Natural killer cell (primary cell): ENCODE data around the gene SECISBP2. TPM values are rescaled to one million over a fixed set of nuclear protein-coding genes. Genes with fewer than 3 reads are reported as not detected.
A peak's percentile ranks its signal among the peaks of the same experiment; 100 is the strongest.
"Not testable (repeated sequence)": the region's sequence is repeated elsewhere in the genome, so short reads cannot be mapped to it uniquely, and the experiment has no call there.

Source experiments
- ATAC-seq, 3 donors: fragments of 150-1000 bp in 2 of 3; fragments of 200-7000 bp in 1 of 3; cut with Tn5 transposase; 1 replicate in 1 of 3; 2 replicates in 2 of 3; pipeline ENCODE4 v1.10.0; 2021; ENCODE audit warnings: mild to moderate bottlenecking in 2 of 3, moderate library complexity in 2 of 3
- DNase-seq, 2 donors: peaks; one replicate each; pipeline versions ENCODE4 v3.0.0 to v3.0.0-alpha.2; 2013 to 2021; ENCODE audit warnings: mixed read lengths in 1 of 2
- H3K27ac ChIP-seq: one replicate; pipeline ENCODE4 v1.5.1; 2013; ENCODE audit warnings: mild to moderate bottlenecking, low read length
- H3K27me3 ChIP-seq: one replicate; pipeline ENCODE4 v1.6.1; 2013; ENCODE audit warnings: low read length; ENCODE audit not compliant: control insufficient read depth, insufficient read depth
- H3K36me3 ChIP-seq: one replicate; pipeline ENCODE4 v1.6.1; 2013; ENCODE audit warnings: low read length; ENCODE audit not compliant: control insufficient read depth, insufficient read depth
- H3K4me1 ChIP-seq: one replicate; pipeline ENCODE4 v1.6.1; 2013; ENCODE audit warnings: low read length; ENCODE audit not compliant: control insufficient read depth, insufficient read depth
- H3K4me3 ChIP-seq: one replicate; pipeline ENCODE4 v1.5.1; 2013; ENCODE audit warnings: low read length
- H3K9me3 ChIP-seq: one replicate; pipeline ENCODE4 v1.6.1; 2013; ENCODE audit warnings: low read length; ENCODE audit not compliant: control insufficient read depth, insufficient read depth
- H3K27ac Mint-ChIP-seq, 2 donors: one replicate each; pipeline ENCODE4 v1.8.0; 2022; ENCODE audit warnings: mild to moderate bottlenecking in 2 of 2, mixed read lengths in 2 of 2, moderate library complexity in 1 of 2
- H3K27me3 Mint-ChIP-seq, 2 donors: one replicate each; pipeline ENCODE4 v1.8.0; 2022; ENCODE audit warnings: low read depth in 2 of 2, mixed read lengths in 2 of 2
- H3K36me3 Mint-ChIP-seq: one replicate; pipeline ENCODE4 v1.8.0; 2022; ENCODE audit warnings: mixed read lengths
- H3K4me1 Mint-ChIP-seq, 2 donors: one replicate each; pipeline ENCODE4 v1.8.0; 2022; ENCODE audit warnings: mixed read lengths in 2 of 2
- H3K4me3 Mint-ChIP-seq: one replicate; pipeline ENCODE4 v1.8.0; 2022; ENCODE audit warnings: mild to moderate bottlenecking, moderate library complexity, mixed read lengths
- H3K9me3 Mint-ChIP-seq, 2 donors: one replicate each; pipeline ENCODE4 v1.8.0; 2022; ENCODE audit warnings: mixed read lengths in 2 of 2
- WGBS: methylation state at CpG from one replicate; pipeline ENCODE4 v1.1.7; 2013; ENCODE audit warnings: missing lambda C conversion rate; ENCODE audit not compliant: insufficient coverage; 5-methylcytosine and 5-hydroxymethylcytosine counted together
- intact Hi-C: fragments of 100-400 bp; cut with micrococcal nuclease; formaldehyde crosslinking; loops from one replicate; pipeline ENCODE4 v1.14.2; 2022
- total RNA-seq, 4 donors: library from RNA; stranded (reverse); fragments of 120-200 nt in 1 of 4; gene quantifications; one replicate each; pipeline versions ENCODE4 v1.2.3 to v1.2.4, GENCODE V29; 2013 to 2022
- TF ChIP-seq, protein P1 (sequence below): fragments of 200-600 bp; IDR thresholded peaks from one replicate; pipeline ENCODE4 v1.8.0; 2022; ENCODE audit warnings: antibody characterized with exemption

The SECISBP2 gene
- total RNA-seq, 3 donors from 2014 or later (not counting 1 experiment from before 2014, with no cell fraction given) = 79.5 to 95.8 (median 88.7) TPM

- WGBS = 35% methylated on average over 3 of the region's 5 CpGs
- ATAC-seq (peak in 1 of 3 donors; percentile 54), DNase-seq (peak in 1 of 2 donors; percentile 61)
- H3K9me3 Mint-ChIP-seq = peaks cover 0 to 2% of the 10 kb centered on the region in 2 donors
- TF ChIP-seq, protein P1, sequence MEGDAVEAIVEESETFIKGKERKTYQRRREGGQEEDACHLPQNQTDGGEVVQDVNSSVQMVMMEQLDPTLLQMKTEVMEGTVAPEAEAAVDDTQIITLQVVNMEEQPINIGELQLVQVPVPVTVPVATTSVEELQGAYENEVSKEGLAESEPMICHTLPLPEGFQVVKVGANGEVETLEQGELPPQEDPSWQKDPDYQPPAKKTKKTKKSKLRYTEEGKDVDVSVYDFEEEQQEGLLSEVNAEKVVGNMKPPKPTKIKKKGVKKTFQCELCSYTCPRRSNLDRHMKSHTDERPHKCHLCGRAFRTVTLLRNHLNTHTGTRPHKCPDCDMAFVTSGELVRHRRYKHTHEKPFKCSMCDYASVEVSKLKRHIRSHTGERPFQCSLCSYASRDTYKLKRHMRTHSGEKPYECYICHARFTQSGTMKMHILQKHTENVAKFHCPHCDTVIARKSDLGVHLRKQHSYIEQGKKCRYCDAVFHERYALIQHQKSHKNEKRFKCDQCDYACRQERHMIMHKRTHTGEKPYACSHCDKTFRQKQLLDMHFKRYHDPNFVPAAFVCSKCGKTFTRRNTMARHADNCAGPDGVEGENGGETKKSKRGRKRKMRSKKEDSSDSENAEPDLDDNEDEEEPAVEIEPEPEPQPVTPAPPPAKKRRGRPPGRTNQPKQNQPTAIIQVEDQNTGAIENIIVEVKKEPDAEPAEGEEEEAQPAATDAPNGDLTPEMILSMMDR = peak; percentile 82
- H3K4me3 Mint-ChIP-seq = no peak overlapping the region
- Histone ChIP-seq H3K27me3 (no peaks in the 10 kb centered on the region), H3K36me3 (no peaks in the 10 kb centered on the region), H3K4me3 (no peak overlapping the region), H3K9me3 (peaks cover 9% of the 10 kb centered on the region), H3K27ac (no peak overlapping the region), H3K4me1 (peaks cover 9% of the 10 kb centered on the region)
- H3K27ac Mint-ChIP-seq = no peak overlapping the region
- peaks cover 0 to under 1% of the 10 kb centered on the region in 2 donors for H3K27me3 Mint-ChIP-seq
- intact Hi-C loops = loop anchor here (2.0 kb wide), 1 partner anchor 686 kb away; no protein-coding TSS in a partner anchor
- peaks cover 7% of the 10 kb centered on the region for H3K36me3 Mint-ChIP-seq
- peaks cover 0 to 12% of the 10 kb centered on the region in 2 donors for H3K4me1 Mint-ChIP-seq
Measured at GRCh38 chr9:89278997-89279739, 39.1 kb upstream of the SECISBP2 start.

DNA sequence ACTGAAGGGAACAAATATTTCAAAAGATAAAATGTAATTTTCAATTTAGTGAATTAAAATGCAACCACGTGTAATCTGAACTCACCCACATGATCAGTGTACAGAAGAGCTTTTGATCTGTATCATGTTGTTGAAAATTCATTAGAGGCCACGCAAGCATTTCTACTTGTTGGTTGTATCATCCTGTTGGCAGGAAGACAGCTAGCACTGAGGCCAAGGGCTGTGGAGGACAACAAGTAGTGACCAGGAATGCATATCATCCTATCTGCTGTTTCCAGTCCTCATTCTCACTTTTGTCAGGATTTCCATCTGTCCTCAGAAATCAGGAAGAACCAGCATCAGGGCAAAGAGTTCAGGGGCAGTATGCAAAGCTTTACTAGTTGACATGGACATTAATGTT is 37.2 kb upstream of the SECISBP2 start:
- DNase-seq (no peak), ATAC-seq (no peak)
- H3K9me3 ChIP-seq = no peaks in the 10 kb centered on the region
- H3K4me1 ChIP-seq = peaks cover 9% of the 10 kb centered on the region
- no peaks in the 10 kb centered on the region for H3K27me3 ChIP-seq
- 90% methylated on average over 2 of the region's 2 CpGs for WGBS
- H3K36me3 Mint-ChIP-seq = no peaks in the 10 kb centered on the region
- intact Hi-C loops = no loop called here
- TF ChIP-seq, protein P1 = no peak
- peaks cover 0 to 12% of the 10 kb centered on the region in 2 donors for H3K4me1 Mint-ChIP-seq
- H3K27ac Mint-ChIP-seq = peak overlapping the region in 1 of 2 donors; percentile 11
- H3K27me3 Mint-ChIP-seq = no peaks in the 10 kb centered on the region
- no peak overlapping the region for H3K4me3 ChIP-seq
- no peaks in the 10 kb centered on the region for H3K36me3 ChIP-seq
- no peak overlapping the region for H3K27ac ChIP-seq
- H3K9me3 Mint-ChIP-seq = no peaks in the 10 kb centered on the region
- peak overlapping the region; percentile 58 for H3K4me3 Mint-ChIP-seq

- H3K36me3 ChIP-seq, H3K36me3 Mint-ChIP-seq, H3K4me1 Mint-ChIP-seq, H3K9me3 ChIP-seq, H3K27me3 Mint-ChIP-seq, H3K4me1 ChIP-seq, H3K27me3 ChIP-seq, H3K27ac Mint-ChIP-seq, intact Hi-C loops, H3K4me3 ChIP-seq, H3K27ac ChIP-seq, H3K9me3 Mint-ChIP-seq, DNase-seq: not testable (repeated sequence)
- peak overlapping the region; percentile 81 for H3K4me3 Mint-ChIP-seq
- ATAC-seq = peak in 2 of 3 donors; percentile 50 to 65
- WGBS = 57% methylated on average over 42 of the region's 42 CpGs
Measured at GRCh38 chr9:89282248-89282968, 35.9 kb upstream of the SECISBP2 start.

DNA sequence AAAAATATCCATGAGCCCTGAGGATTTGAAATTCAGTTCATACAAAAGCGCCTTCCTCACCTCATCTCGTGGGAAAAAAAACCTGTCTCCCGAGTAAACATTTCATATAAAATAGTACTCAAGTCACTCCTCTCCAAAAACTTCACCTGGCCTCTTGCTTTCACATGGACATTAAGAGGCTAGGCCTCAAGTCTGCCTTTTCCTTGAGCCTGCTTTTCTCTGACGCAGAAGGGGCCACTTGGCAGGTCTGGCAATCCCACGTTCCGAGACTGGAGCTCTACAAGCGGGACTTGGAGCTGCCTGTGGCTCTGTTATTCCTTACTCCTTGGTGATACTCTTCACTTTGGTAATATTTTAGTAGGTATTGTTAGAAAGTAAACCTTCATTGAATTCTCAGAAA is 34.2 kb upstream of the SECISBP2 start:
- no peaks in the 10 kb centered on the region for H3K36me3 Mint-ChIP-seq
- intact Hi-C loops = no loop called here
- H3K27ac ChIP-seq = no peak overlapping the region

More for the DNA sequence above, 34.2 kb upstream of the SECISBP2 start:
- peaks cover 4% of the 10 kb centered on the region for H3K4me1 ChIP-seq
- H3K27me3 Mint-ChIP-seq = no peaks in the 10 kb centered on the region
- no peak for DNase-seq
- H3K9me3 Mint-ChIP-seq = no peaks in the 10 kb centered on the region
- H3K4me1 Mint-ChIP-seq = no peaks in the 10 kb centered on the region
- peak overlapping the region; percentile 52 for H3K4me3 Mint-ChIP-seq
- H3K9me3 ChIP-seq = no peaks in the 10 kb centered on the region
- H3K27me3 ChIP-seq = no peaks in the 10 kb centered on the region
- no peak overlapping the region for H3K27ac Mint-ChIP-seq
- H3K36me3 ChIP-seq = no peaks in the 10 kb centered on the region
- 95% methylated on average over 7 of the region's 7 CpGs for whole genome bisulfite sequencing
- no peak overlapping the region for H3K4me3 ChIP-seq
- TF ChIP-seq, protein P1 = no peak
- no peak for ATAC-seq
